ENCODE results near the gene ANKDD1B.
"Not testable (repeated sequence)": the region's sequence is repeated elsewhere in the genome, so short reads cannot be mapped to it uniquely, and the experiment has no call there.

- TF ChIP-seq CTCF (IDR thresholded peaks at IDR 0.05); TCF7L2 (IDR thresholded peaks at IDR 0.05; ENCODE audit: low read depth, low read length): not testable (repeated sequence)
Measured at GRCh38 chr5:75610859-75611310, 368 bp upstream of the ANKDD1B start.

Data from Panc1 (cell line).